ENCODE measurements around the gene TAPBP.
"Not testable (repeated sequence)": the region's sequence is repeated elsewhere in the genome, so short reads cannot be mapped to it uniquely, and the experiment has no call there.

Gene TAPBP

GRCh38 chr6:33313709-33314514 is at the start of gene TAPBP:
TSS of gene TAPBP (minus strand) at chr6:33314078. CDS start at chr6:33314041, 37 bp downstream.
- in situ Hi-C loops (cut with MboI; ENCODE audit: low sequenced_read_pairs), result no loop called here

GRCh38 chr6:33363486-33363885 is 49.6 kb upstream of the TAPBP start:
- in situ Hi-C loops (cut with MboI; ENCODE audit: low sequenced_read_pairs), result not testable (repeated sequence)

GRCh38 chr6:33359331-33359730 is 45.5 kb upstream of the TAPBP start:
- in situ Hi-C loops (cut with MboI; ENCODE audit: low sequenced_read_pairs), result no loop called here

GRCh38 chr6:33357160-33357871 is 43.4 kb upstream of the TAPBP start:
- in situ Hi-C loops (cut with MboI; ENCODE audit: low sequenced_read_pairs), result not testable (repeated sequence)

- in situ Hi-C loops (cut with MboI; ENCODE audit: low sequenced_read_pairs), result no loop called here
Observed at GRCh38 chr6:33356295-33356694, 42.4 kb upstream of the TAPBP start.

GRCh38 chr6:33355860-33356259 is 42.0 kb upstream of the TAPBP start:
- in situ Hi-C loops (cut with MboI; ENCODE audit: low sequenced_read_pairs), result not testable (repeated sequence)

GRCh38 chr6:33347816-33348215 is 33.9 kb upstream of the TAPBP start:
- in situ Hi-C loops (cut with MboI; ENCODE audit: low sequenced_read_pairs), result no loop called here

- in situ Hi-C loops (cut with MboI; ENCODE audit: low sequenced_read_pairs), result not testable (repeated sequence)
Observed at GRCh38 chr6:33346972-33347371, 33.1 kb upstream of the TAPBP start.

GRCh38 chr6:33344701-33345697 is 31.1 kb upstream of the TAPBP start:
- in situ Hi-C loops (cut with MboI; ENCODE audit: low sequenced_read_pairs), result no loop called here

- in situ Hi-C loops (cut with MboI; ENCODE audit: low sequenced_read_pairs), result no loop called here
Observed at GRCh38 chr6:33343953-33344611, 30.2 kb upstream of the TAPBP start.

- in situ Hi-C loops (cut with MboI; ENCODE audit: low sequenced_read_pairs), result not testable (repeated sequence)
Observed at GRCh38 chr6:33343606-33343952, 29.7 kb upstream of the TAPBP start.

- in situ Hi-C loops (cut with MboI; ENCODE audit: low sequenced_read_pairs), result no loop called here
Observed at GRCh38 chr6:33339193-33339592, 25.3 kb upstream of the TAPBP start.

- in situ Hi-C loops (cut with MboI; ENCODE audit: low sequenced_read_pairs), result no loop called here
Observed at GRCh38 chr6:33336495-33336894, 22.6 kb upstream of the TAPBP start.

- in situ Hi-C loops (cut with MboI; ENCODE audit: low sequenced_read_pairs), result no loop called here
Observed at GRCh38 chr6:33335916-33336315, 22.0 kb upstream of the TAPBP start.

- in situ Hi-C loops (cut with MboI; ENCODE audit: low sequenced_read_pairs), result no loop called here
Observed at GRCh38 chr6:33333666-33334065, 19.8 kb upstream of the TAPBP start.

GRCh38 chr6:33330736-33331135 is 16.9 kb upstream of the TAPBP start:
- in situ Hi-C loops (cut with MboI; ENCODE audit: low sequenced_read_pairs), result no loop called here

- in situ Hi-C loops (cut with MboI; ENCODE audit: low sequenced_read_pairs), result no loop called here
Observed at GRCh38 chr6:33329058-33329457, 15.2 kb upstream of the TAPBP start.

- in situ Hi-C loops (cut with MboI; ENCODE audit: low sequenced_read_pairs), result no loop called here
Observed at GRCh38 chr6:33324125-33324524, 10.2 kb upstream of the TAPBP start.

GRCh38 chr6:33323623-33323948 is 9.7 kb upstream of the TAPBP start:
- in situ Hi-C loops (cut with MboI; ENCODE audit: low sequenced_read_pairs), result no loop called here

GRCh38 chr6:33321227-33321626 is 7.3 kb upstream of the TAPBP start:
- in situ Hi-C loops (cut with MboI; ENCODE audit: low sequenced_read_pairs), result no loop called here

Measured in hTERT RPE-1 (cell line).